ENCODE data around the gene UBE2G1.

DNA sequence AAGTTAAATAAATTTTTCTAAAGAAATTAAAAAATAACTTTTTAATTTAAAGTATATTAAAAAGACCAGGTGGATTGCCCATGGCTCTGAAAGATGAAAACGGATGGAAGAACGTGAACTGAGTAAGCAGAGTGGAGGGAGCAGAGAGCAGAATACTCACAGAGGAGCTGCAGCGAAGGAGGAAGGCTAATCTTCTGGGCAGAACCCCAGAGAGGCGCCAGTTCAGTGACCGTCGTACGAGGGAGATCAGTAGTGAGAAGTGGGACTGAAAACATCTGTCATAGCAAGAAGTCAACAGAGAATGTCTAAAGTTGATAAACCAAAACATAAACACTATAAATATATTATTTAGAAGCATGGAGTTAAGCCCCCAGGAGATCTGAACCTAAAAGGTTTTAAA, 34.9 kb downstream of the UBE2G1 start:
- TF ChIP-seq, protein P1, sequence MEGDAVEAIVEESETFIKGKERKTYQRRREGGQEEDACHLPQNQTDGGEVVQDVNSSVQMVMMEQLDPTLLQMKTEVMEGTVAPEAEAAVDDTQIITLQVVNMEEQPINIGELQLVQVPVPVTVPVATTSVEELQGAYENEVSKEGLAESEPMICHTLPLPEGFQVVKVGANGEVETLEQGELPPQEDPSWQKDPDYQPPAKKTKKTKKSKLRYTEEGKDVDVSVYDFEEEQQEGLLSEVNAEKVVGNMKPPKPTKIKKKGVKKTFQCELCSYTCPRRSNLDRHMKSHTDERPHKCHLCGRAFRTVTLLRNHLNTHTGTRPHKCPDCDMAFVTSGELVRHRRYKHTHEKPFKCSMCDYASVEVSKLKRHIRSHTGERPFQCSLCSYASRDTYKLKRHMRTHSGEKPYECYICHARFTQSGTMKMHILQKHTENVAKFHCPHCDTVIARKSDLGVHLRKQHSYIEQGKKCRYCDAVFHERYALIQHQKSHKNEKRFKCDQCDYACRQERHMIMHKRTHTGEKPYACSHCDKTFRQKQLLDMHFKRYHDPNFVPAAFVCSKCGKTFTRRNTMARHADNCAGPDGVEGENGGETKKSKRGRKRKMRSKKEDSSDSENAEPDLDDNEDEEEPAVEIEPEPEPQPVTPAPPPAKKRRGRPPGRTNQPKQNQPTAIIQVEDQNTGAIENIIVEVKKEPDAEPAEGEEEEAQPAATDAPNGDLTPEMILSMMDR (IDR thresholded peaks at IDR 0.05; ENCODE audit: low read depth, low read length, missing input control) = no peak
- TF ChIP-seq, protein P2, sequence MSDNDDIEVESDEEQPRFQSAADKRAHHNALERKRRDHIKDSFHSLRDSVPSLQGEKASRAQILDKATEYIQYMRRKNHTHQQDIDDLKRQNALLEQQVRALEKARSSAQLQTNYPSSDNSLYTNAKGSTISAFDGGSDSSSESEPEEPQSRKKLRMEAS (IDR thresholded peaks at IDR 0.05) = no peak
- no peak for TF ChIP-seq HNF4A (conservative IDR thresholded peaks at IDR 0.05)
- TF ChIP-seq RAD21 (IDR thresholded peaks at IDR 0.05) = no peak
- no peak for TF ChIP-seq HNF4G (IDR thresholded peaks at IDR 0.05)
- TF ChIP-seq, protein P3, sequence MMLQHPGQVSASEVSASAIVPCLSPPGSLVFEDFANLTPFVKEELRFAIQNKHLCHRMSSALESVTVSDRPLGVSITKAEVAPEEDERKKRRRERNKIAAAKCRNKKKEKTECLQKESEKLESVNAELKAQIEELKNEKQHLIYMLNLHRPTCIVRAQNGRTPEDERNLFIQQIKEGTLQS (IDR thresholded peaks at IDR 0.05) = no peak
- TF ChIP-seq YY1 (IDR thresholded peaks at IDR 0.05) = no peak
- TF ChIP-seq FOXA1 (IDR thresholded peaks at IDR 0.05) = no peak
- TF ChIP-seq, protein P4, sequence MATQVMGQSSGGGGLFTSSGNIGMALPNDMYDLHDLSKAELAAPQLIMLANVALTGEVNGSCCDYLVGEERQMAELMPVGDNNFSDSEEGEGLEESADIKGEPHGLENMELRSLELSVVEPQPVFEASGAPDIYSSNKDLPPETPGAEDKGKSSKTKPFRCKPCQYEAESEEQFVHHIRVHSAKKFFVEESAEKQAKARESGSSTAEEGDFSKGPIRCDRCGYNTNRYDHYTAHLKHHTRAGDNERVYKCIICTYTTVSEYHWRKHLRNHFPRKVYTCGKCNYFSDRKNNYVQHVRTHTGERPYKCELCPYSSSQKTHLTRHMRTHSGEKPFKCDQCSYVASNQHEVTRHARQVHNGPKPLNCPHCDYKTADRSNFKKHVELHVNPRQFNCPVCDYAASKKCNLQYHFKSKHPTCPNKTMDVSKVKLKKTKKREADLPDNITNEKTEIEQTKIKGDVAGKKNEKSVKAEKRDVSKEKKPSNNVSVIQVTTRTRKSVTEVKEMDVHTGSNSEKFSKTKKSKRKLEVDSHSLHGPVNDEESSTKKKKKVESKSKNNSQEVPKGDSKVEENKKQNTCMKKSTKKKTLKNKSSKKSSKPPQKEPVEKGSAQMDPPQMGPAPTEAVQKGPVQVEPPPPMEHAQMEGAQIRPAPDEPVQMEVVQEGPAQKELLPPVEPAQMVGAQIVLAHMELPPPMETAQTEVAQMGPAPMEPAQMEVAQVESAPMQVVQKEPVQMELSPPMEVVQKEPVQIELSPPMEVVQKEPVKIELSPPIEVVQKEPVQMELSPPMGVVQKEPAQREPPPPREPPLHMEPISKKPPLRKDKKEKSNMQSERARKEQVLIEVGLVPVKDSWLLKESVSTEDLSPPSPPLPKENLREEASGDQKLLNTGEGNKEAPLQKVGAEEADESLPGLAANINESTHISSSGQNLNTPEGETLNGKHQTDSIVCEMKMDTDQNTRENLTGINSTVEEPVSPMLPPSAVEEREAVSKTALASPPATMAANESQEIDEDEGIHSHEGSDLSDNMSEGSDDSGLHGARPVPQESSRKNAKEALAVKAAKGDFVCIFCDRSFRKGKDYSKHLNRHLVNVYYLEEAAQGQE (IDR thresholded peaks at IDR 0.05) = no peak
- TF ChIP-seq SP1 (IDR thresholded peaks at IDR 0.05) = no peak

Data from liver (tissue), 3 donors.